ENCODE results near the gene TAF1. TPM values are rescaled to one million over a fixed set of nuclear protein-coding genes. Genes with fewer than 3 reads are reported as not detected.
"Not testable (repeated sequence)": the region's sequence is repeated elsewhere in the genome, so short reads cannot be mapped to it uniquely, and the experiment has no call there.

TAF1 gene
- total RNA-seq, 1 experiment from 2014 or later, result 31.2 TPM

DNA sequence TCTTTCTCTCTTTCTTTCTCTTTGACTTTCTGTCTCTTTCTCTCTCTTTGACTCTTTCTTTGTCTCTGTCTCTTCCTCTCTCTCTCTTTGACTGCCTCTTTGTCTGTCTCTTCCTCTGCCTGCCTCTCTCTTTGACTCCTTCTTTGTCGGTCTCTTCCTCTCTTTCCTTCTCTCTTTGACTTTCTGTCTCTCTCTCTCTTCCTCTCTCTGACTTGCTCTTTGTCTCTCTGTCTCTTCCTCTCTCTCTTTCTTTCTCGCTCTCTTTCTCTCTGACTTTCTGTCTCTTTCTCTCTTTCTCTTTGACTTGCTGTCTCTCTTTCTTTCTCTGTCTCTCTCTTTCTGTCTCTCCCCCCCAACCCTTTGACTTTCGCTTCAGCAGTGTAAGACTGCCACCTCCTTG lies 130.3 kb downstream of the TAF1 start (continued):
- TF ChIP-seq JUN (CRISPR knock-in tag; IDR thresholded peaks at IDR 0.05), result no peak
- TF ChIP-seq PREB (CRISPR knock-in tag; IDR thresholded peaks at IDR 0.05; ENCODE audit: borderline replicate concordance), result no peak

GRCh38 chrX:71502080-71502479 lies 135.9 kb downstream of the TAF1 start:
- H3K36me3 Mint-ChIP-seq; ATAC-seq; H3K4me3 Mint-ChIP-seq; H3K27me3 Mint-ChIP-seq (ENCODE audit: low read depth); H3K9me3 Mint-ChIP-seq; POLR2A ChIA-PET; H3K27ac Mint-ChIP-seq; CTCF ChIA-PET; DNase-seq (ENCODE audit: low spot score): not testable (repeated sequence)
- TF ChIP-seq NFYB (CRISPR knock-in tag; conservative IDR thresholded peaks at IDR 0.05; ENCODE audit: low read depth), result peak; percentile 65
- H3K4me1 Mint-ChIP-seq, result peaks cover 17% of the 10 kb centered on the region

DNA sequence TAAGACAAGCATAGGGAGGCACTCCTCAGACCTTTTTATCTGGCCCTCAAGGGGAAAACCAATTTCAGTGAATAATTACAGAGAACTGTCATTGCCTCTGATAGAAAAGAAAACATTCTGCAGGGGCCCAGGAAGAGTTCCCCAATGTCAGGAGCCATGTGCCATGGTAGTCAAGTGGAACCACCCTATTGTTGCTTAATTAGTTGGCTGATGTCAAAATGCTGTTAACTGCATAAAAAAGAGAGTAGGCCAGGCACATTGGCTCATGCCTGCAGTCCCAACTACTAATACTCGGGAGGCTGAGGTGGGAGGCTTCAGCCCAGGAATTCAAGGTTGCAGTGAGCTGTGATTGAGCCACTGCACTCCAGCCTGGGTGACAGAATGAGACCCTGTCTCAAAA lies 138.2 kb downstream of the TAF1 start:
- ATAC-seq, result no peak
- TF ChIP-seq, protein P1, sequence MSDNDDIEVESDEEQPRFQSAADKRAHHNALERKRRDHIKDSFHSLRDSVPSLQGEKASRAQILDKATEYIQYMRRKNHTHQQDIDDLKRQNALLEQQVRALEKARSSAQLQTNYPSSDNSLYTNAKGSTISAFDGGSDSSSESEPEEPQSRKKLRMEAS (CRISPR knock-in tag; IDR thresholded peaks at IDR 0.05), result no peak
- no peak for TF ChIP-seq NR1H2 (CRISPR knock-in tag; IDR thresholded peaks at IDR 0.05)
- no peak for TF ChIP-seq E2F4 (CRISPR knock-in tag; IDR thresholded peaks at IDR 0.05; ENCODE audit: borderline replicate concordance, low read depth)
- TF ChIP-seq, protein P2, sequence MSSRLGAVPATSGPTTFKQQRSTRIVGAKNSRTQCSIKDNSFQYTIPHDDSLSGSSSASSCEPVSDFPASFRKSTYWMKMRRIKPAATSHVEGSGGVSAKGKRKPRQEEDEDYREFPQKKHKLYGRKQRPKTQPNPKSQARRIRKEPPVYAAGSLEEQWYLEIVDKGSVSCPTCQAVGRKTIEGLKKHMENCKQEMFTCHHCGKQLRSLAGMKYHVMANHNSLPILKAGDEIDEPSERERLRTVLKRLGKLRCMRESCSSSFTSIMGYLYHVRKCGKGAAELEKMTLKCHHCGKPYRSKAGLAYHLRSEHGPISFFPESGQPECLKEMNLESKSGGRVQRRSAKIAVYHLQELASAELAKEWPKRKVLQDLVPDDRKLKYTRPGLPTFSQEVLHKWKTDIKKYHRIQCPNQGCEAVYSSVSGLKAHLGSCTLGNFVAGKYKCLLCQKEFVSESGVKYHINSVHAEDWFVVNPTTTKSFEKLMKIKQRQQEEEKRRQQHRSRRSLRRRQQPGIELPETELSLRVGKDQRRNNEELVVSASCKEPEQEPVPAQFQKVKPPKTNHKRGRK (CRISPR knock-in tag; IDR thresholded peaks at IDR 0.05; ENCODE audit: borderline replicate concordance), result no peak
- no peak for TF ChIP-seq ZNF396 (CRISPR knock-in tag; IDR thresholded peaks at IDR 0.05; ENCODE audit: borderline replicate concordance)
- no peak for TF ChIP-seq ZNF121 (CRISPR knock-in tag; IDR thresholded peaks at IDR 0.05)
- DNase-seq (ENCODE audit: low spot score), result no peak
- no peaks in the 10 kb centered on the region; the same call in 1 of the 2 replicates for H3K27me3 Mint-ChIP-seq (ENCODE audit: low read depth)
- no peak overlapping the region for H3K4me3 Mint-ChIP-seq
- no peak overlapping the region for H3K27ac Mint-ChIP-seq
- POLR2A ChIA-PET, result no interaction called here
- peaks cover 14% of the 10 kb centered on the region for H3K4me1 Mint-ChIP-seq
- no peaks in the 10 kb centered on the region for H3K36me3 Mint-ChIP-seq
- CTCF ChIA-PET, result interaction anchor here (0.7 kb wide), 1 partner anchor 119 kb away, joined by 3 read pairs; no protein-coding TSS in a partner anchor
- no peaks in the 10 kb centered on the region for H3K9me3 Mint-ChIP-seq

GRCh38 chrX:71509289-71509688 lies 143.1 kb downstream of the TAF1 start:
- TF ChIP-seq GABPB1 (CRISPR knock-in tag; IDR thresholded peaks at IDR 0.05) (no peak), ZNF121 (CRISPR knock-in tag; IDR thresholded peaks at IDR 0.05) (no peak), FOXJ3 (CRISPR knock-in tag; IDR thresholded peaks at IDR 0.05; ENCODE audit: borderline replicate concordance) (no peak), ELF4 (CRISPR knock-in tag; IDR thresholded peaks at IDR 0.05; ENCODE audit: low read depth) (no peak), ZNF232 (CRISPR knock-in tag; IDR thresholded peaks at IDR 0.05) (no peak)
- TF ChIP-seq, protein P3, sequence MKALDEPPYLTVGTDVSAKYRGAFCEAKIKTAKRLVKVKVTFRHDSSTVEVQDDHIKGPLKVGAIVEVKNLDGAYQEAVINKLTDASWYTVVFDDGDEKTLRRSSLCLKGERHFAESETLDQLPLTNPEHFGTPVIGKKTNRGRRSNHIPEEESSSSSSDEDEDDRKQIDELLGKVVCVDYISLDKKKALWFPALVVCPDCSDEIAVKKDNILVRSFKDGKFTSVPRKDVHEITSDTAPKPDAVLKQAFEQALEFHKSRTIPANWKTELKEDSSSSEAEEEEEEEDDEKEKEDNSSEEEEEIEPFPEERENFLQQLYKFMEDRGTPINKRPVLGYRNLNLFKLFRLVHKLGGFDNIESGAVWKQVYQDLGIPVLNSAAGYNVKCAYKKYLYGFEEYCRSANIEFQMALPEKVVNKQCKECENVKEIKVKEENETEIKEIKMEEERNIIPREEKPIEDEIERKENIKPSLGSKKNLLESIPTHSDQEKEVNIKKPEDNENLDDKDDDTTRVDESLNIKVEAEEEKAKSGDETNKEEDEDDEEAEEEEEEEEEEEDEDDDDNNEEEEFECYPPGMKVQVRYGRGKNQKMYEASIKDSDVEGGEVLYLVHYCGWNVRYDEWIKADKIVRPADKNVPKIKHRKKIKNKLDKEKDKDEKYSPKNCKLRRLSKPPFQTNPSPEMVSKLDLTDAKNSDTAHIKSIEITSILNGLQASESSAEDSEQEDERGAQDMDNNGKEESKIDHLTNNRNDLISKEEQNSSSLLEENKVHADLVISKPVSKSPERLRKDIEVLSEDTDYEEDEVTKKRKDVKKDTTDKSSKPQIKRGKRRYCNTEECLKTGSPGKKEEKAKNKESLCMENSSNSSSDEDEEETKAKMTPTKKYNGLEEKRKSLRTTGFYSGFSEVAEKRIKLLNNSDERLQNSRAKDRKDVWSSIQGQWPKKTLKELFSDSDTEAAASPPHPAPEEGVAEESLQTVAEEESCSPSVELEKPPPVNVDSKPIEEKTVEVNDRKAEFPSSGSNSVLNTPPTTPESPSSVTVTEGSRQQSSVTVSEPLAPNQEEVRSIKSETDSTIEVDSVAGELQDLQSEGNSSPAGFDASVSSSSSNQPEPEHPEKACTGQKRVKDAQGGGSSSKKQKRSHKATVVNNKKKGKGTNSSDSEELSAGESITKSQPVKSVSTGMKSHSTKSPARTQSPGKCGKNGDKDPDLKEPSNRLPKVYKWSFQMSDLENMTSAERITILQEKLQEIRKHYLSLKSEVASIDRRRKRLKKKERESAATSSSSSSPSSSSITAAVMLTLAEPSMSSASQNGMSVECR (CRISPR knock-in tag; IDR thresholded peaks at IDR 0.05; ENCODE audit: borderline replicate concordance), result no peak
- TF ChIP-seq, protein P4, sequence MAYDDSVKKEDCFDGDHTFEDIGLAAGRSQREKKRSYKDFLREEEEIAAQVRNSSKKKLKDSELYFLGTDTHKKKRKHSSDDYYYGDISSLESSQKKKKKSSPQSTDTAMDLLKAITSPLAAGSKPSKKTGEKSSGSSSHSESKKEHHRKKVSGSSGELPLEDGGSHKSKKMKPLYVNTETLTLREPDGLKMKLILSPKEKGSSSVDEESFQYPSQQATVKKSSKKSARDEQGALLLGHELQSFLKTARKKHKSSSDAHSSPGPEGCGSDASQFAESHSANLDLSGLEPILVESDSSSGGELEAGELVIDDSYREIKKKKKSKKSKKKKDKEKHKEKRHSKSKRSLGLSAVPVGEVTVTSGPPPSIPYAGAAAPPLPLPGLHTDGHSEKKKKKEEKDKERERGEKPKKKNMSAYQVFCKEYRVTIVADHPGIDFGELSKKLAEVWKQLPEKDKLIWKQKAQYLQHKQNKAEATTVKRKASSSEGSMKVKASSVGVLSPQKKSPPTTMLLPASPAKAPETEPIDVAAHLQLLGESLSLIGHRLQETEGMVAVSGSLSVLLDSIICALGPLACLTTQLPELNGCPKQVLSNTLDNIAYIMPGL (CRISPR knock-in tag; IDR thresholded peaks at IDR 0.05), result no peak
- TF ChIP-seq, protein P5, sequence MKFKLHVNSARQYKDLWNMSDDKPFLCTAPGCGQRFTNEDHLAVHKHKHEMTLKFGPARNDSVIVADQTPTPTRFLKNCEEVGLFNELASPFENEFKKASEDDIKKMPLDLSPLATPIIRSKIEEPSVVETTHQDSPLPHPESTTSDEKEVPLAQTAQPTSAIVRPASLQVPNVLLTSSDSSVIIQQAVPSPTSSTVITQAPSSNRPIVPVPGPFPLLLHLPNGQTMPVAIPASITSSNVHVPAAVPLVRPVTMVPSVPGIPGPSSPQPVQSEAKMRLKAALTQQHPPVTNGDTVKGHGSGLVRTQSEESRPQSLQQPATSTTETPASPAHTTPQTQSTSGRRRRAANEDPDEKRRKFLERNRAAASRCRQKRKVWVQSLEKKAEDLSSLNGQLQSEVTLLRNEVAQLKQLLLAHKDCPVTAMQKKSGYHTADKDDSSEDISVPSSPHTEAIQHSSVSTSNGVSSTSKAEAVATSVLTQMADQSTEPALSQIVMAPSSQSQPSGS (CRISPR knock-in tag; IDR thresholded peaks at IDR 0.05; ENCODE audit: borderline replicate concordance, low read depth), result no peak
- Mint-ChIP-seq H3K27me3 (ENCODE audit: low read depth) (no peaks in the 10 kb centered on the region; the same call in 1 of the 2 replicates), H3K9me3 (peaks cover 8% of the 10 kb centered on the region), H3K27ac (no peak overlapping the region), H3K4me1 (no peaks in the 10 kb centered on the region), H3K4me3 (no peak overlapping the region), H3K36me3 (no peaks in the 10 kb centered on the region; the same call in 1 of the 2 replicates)
- ChIA-PET CTCF (interaction anchor here (1.2 kb wide), 1 partner anchor 26 kb away, joined by 4 read pairs; no protein-coding TSS in a partner anchor), POLR2A (no interaction called here)
- ATAC-seq (no peak), DNase-seq (ENCODE audit: low spot score) (no peak)

Data from WTC11 (cell line).